HL-60/S4 (cell line): ENCODE data around the gene ARHGDIG.

Experiments used
- in situ Hi-C: fragments of 300-500 bp; cut with MboI; formaldehyde crosslinking; loops from 2 replicates; pipeline ENCODE4 v1.14.3; 2022; ENCODE audit warnings: low sequenced_read_pairs

ARHGDIG gene

GRCh38 chr16:293043-293775 lies 12.8 kb downstream of the ARHGDIG start:
- in situ Hi-C loops = no loop called here

- in situ Hi-C loops = no loop called here
These were observed 15.9 kb downstream of the ARHGDIG start for GRCh38 chr16:296276-296675.

GRCh38 chr16:296806-297510 lies 16.6 kb downstream of the ARHGDIG start:
- in situ Hi-C loops = no loop called here

GRCh38 chr16:297832-298231 lies 17.4 kb downstream of the ARHGDIG start:
- in situ Hi-C loops = no loop called here

- in situ Hi-C loops = no loop called here
These were observed 20.8 kb downstream of the ARHGDIG start for GRCh38 chr16:301235-301634.

GRCh38 chr16:301950-302349 lies 21.6 kb downstream of the ARHGDIG start:
- in situ Hi-C loops = no loop called here

GRCh38 chr16:303760-304505 lies 23.5 kb downstream of the ARHGDIG start:
- in situ Hi-C loops = no loop called here

- in situ Hi-C loops = no loop called here
These were observed 25.7 kb downstream of the ARHGDIG start for GRCh38 chr16:305916-306626.

- in situ Hi-C loops = no loop called here
These were observed 26.6 kb downstream of the ARHGDIG start for GRCh38 chr16:306911-307370.

GRCh38 chr16:307691-308312 lies 27.4 kb downstream of the ARHGDIG start:
- in situ Hi-C loops = no loop called here

GRCh38 chr16:309476-309875 lies 29.1 kb downstream of the ARHGDIG start:
- in situ Hi-C loops = no loop called here

GRCh38 chr16:311725-312124 lies 31.3 kb downstream of the ARHGDIG start:
- in situ Hi-C loops = no loop called here

GRCh38 chr16:314351-314750 lies 34.0 kb downstream of the ARHGDIG start:
- in situ Hi-C loops = no loop called here

- in situ Hi-C loops = no loop called here
These were observed 34.5 kb downstream of the ARHGDIG start for GRCh38 chr16:314795-315299.

- in situ Hi-C loops = no loop called here
These were observed 36.5 kb downstream of the ARHGDIG start for GRCh38 chr16:316741-317464.

- in situ Hi-C loops = no loop called here
These were observed 37.2 kb downstream of the ARHGDIG start for GRCh38 chr16:317583-317982.

- in situ Hi-C loops = no loop called here
These were observed 38.2 kb downstream of the ARHGDIG start for GRCh38 chr16:318628-319027.

- in situ Hi-C loops = no loop called here
These were observed 39.8 kb downstream of the ARHGDIG start for GRCh38 chr16:320206-320605.

GRCh38 chr16:321532-321931 lies 41.1 kb downstream of the ARHGDIG start:
- in situ Hi-C loops = no loop called here
